ENCODE results near the gene SNRNP200.

- TF ChIP-seq CTCF (IDR thresholded peaks at IDR 0.05) (no peak), POLR2A (IDR thresholded peaks at IDR 0.05) (no peak), EP300 (IDR thresholded peaks at IDR 0.05) (no peak)
Measured at GRCh38 chr2:96236882-96237281, 68.5 kb downstream of the SNRNP200 start.
